Measurements from ENCODE around the gene CD99. TPM values are rescaled to one million over a fixed set of nuclear protein-coding genes. Genes with fewer than 3 reads are reported as not detected.

CD99 gene
- 112 and 125 TPM in 2 replicates for total RNA-seq (2014; rRNA removed; shearing (Covaris generic))

GRCh38 chrX:2690856-2691542, at the start of gene CD99:
TSS of gene CD99 (plus strand) at chrX:2691295. CDS start at chrX:2691361, 66 bp downstream.
- H3K27me3 ChIP-seq (ENCODE audit: control insufficient read depth, insufficient read depth, low read length) = peaks cover 33% of the 10 kb centered on the region
- peak; percentile 96 for DNase-seq

GRCh38 chrX:2642146-2642545, 48.9 kb upstream of the CD99 start:
- no peak for DNase-seq
- Histone ChIP-seq H3K4me3 (ENCODE audit: insufficient read depth, low read depth, low read length) (no peak overlapping the region), H3K36me3 (replicated peaks; ENCODE audit: control insufficient read depth, insufficient read depth, low read length) (no peaks in the 10 kb centered on the region; the same call in 1 of the 2 replicates), H3K27me3 (ENCODE audit: control insufficient read depth, insufficient read depth, low read length) (no peaks in the 10 kb centered on the region)

More at GRCh38 chrX:2690856-2691542, at the start of gene CD99:
- Histone ChIP-seq H3K36me3 (replicated peaks; ENCODE audit: control insufficient read depth, insufficient read depth, low read length) (no peaks in the 10 kb centered on the region), H3K4me3 (ENCODE audit: insufficient read depth, low read depth, low read length) (peak within 1 kb of the TSS; percentile 83)

- no peak overlapping the region for H3K4me3 ChIP-seq (ENCODE audit: insufficient read depth, low read depth, low read length)
- H3K27me3 ChIP-seq (ENCODE audit: control insufficient read depth, insufficient read depth, low read length) = no peaks in the 10 kb centered on the region
- no peak for DNase-seq
- no peaks in the 10 kb centered on the region; the same call in 1 of the 2 replicates for H3K36me3 ChIP-seq (replicated peaks; ENCODE audit: control insufficient read depth, insufficient read depth, low read length)
Measured at GRCh38 chrX:2642791-2643190, 48.3 kb upstream of the CD99 start.

GRCh38 chrX:2643880-2644279, 47.2 kb upstream of the CD99 start:
- DNase-seq = no peak
- Histone ChIP-seq H3K4me3 (ENCODE audit: insufficient read depth, low read depth, low read length) (no peak overlapping the region), H3K36me3 (replicated peaks; ENCODE audit: control insufficient read depth, insufficient read depth, low read length) (no peaks in the 10 kb centered on the region; the same call in 1 of the 2 replicates), H3K27me3 (ENCODE audit: control insufficient read depth, insufficient read depth, low read length) (no peaks in the 10 kb centered on the region)

GRCh38 chrX:2645563-2645962, 45.5 kb upstream of the CD99 start:
- Histone ChIP-seq H3K4me3 (ENCODE audit: insufficient read depth, low read depth, low read length) (no peak overlapping the region), H3K36me3 (replicated peaks; ENCODE audit: control insufficient read depth, insufficient read depth, low read length) (no peaks in the 10 kb centered on the region; the same call in 1 of the 2 replicates), H3K27me3 (ENCODE audit: control insufficient read depth, insufficient read depth, low read length) (no peaks in the 10 kb centered on the region)
- no peak for DNase-seq

- DNase-seq = no peak
Measured at GRCh38 chrX:2647627-2648026, 43.5 kb upstream of the CD99 start.

GRCh38 chrX:2650037-2650436, 41.1 kb upstream of the CD99 start:
- Histone ChIP-seq H3K36me3 (replicated peaks; ENCODE audit: control insufficient read depth, insufficient read depth, low read length) (no peaks in the 10 kb centered on the region; the same call in none of the 2 replicates), H3K4me3 (ENCODE audit: insufficient read depth, low read depth, low read length) (no peak overlapping the region), H3K27me3 (ENCODE audit: control insufficient read depth, insufficient read depth, low read length) (no peaks in the 10 kb centered on the region)
- no peak for DNase-seq

More at GRCh38 chrX:2647627-2648026, 43.5 kb upstream of the CD99 start:
- H3K4me3 ChIP-seq (ENCODE audit: insufficient read depth, low read depth, low read length) = no peak overlapping the region
- no peaks in the 10 kb centered on the region for H3K27me3 ChIP-seq (ENCODE audit: control insufficient read depth, insufficient read depth, low read length)
- no peaks in the 10 kb centered on the region; the same call in none of the 2 replicates for H3K36me3 ChIP-seq (replicated peaks; ENCODE audit: control insufficient read depth, insufficient read depth, low read length)

GRCh38 chrX:2650865-2651264, 40.2 kb upstream of the CD99 start:
- Histone ChIP-seq H3K27me3 (ENCODE audit: control insufficient read depth, insufficient read depth, low read length) (no peaks in the 10 kb centered on the region), H3K4me3 (ENCODE audit: insufficient read depth, low read depth, low read length) (no peak overlapping the region), H3K36me3 (replicated peaks; ENCODE audit: control insufficient read depth, insufficient read depth, low read length) (no peaks in the 10 kb centered on the region; the same call in none of the 2 replicates)
- no peak for DNase-seq

GRCh38 chrX:2652106-2652505, 39.0 kb upstream of the CD99 start:
- Histone ChIP-seq H3K36me3 (replicated peaks; ENCODE audit: control insufficient read depth, insufficient read depth, low read length) (no peaks in the 10 kb centered on the region; the same call in none of the 2 replicates), H3K27me3 (ENCODE audit: control insufficient read depth, insufficient read depth, low read length) (no peaks in the 10 kb centered on the region), H3K4me3 (ENCODE audit: insufficient read depth, low read depth, low read length) (no peak overlapping the region)
- peak; percentile 57 for DNase-seq

- Histone ChIP-seq H3K36me3 (replicated peaks; ENCODE audit: control insufficient read depth, insufficient read depth, low read length) (no peaks in the 10 kb centered on the region; the same call in none of the 2 replicates), H3K27me3 (ENCODE audit: control insufficient read depth, insufficient read depth, low read length) (no peaks in the 10 kb centered on the region), H3K4me3 (ENCODE audit: insufficient read depth, low read depth, low read length) (no peak overlapping the region)
- DNase-seq = no peak
Measured at GRCh38 chrX:2654436-2655340, 36.4 kb upstream of the CD99 start.

GRCh38 chrX:2656257-2656836, 34.7 kb upstream of the CD99 start:
- no peak for DNase-seq
- Histone ChIP-seq H3K27me3 (ENCODE audit: control insufficient read depth, insufficient read depth, low read length) (no peaks in the 10 kb centered on the region), H3K4me3 (ENCODE audit: insufficient read depth, low read depth, low read length) (no peak overlapping the region), H3K36me3 (replicated peaks; ENCODE audit: control insufficient read depth, insufficient read depth, low read length) (no peaks in the 10 kb centered on the region; the same call in none of the 2 replicates)

GRCh38 chrX:2657532-2658113, 33.5 kb upstream of the CD99 start:
- DNase-seq = no peak
- Histone ChIP-seq H3K36me3 (replicated peaks; ENCODE audit: control insufficient read depth, insufficient read depth, low read length) (no peaks in the 10 kb centered on the region; the same call in 1 of the 2 replicates), H3K27me3 (ENCODE audit: control insufficient read depth, insufficient read depth, low read length) (no peaks in the 10 kb centered on the region), H3K4me3 (ENCODE audit: insufficient read depth, low read depth, low read length) (no peak overlapping the region)

GRCh38 chrX:2658585-2659292, 32.4 kb upstream of the CD99 start:
- H3K36me3 ChIP-seq (replicated peaks; ENCODE audit: control insufficient read depth, insufficient read depth, low read length) = no peaks in the 10 kb centered on the region; the same call in 1 of the 2 replicates
- no peak for DNase-seq
- no peaks in the 10 kb centered on the region for H3K27me3 ChIP-seq (ENCODE audit: control insufficient read depth, insufficient read depth, low read length)
- no peak overlapping the region for H3K4me3 ChIP-seq (ENCODE audit: insufficient read depth, low read depth, low read length)
